ENCODE data around the gene SLC1A2.

SLC1A2 gene

GRCh38 chr11:35235157-35235468, 184.2 kb downstream of the SLC1A2 start:
- H3K14ac ChIP-seq (ENCODE audit: low read length) = no peak overlapping the region
- peaks cover 0 to 6% of the 10 kb centered on the region in 2 donors for H3K9me3 ChIP-seq (replicated peaks in 1 of 2; ENCODE audit: control insufficient read depth in 2 of 2, insufficient read depth in 1 of 2, low read depth in 1 of 2, low read length in 2 of 2)
- no peak overlapping the region for H2AFZ ChIP-seq (ENCODE audit: low read length)
- no peak overlapping the region for H2BK5ac ChIP-seq (ENCODE audit: low read length)
- H3K4ac ChIP-seq (ENCODE audit: low read length) = no peak overlapping the region
- no peak overlapping the region for H2BK15ac ChIP-seq (ENCODE audit: low read length)
- H4K91ac ChIP-seq (ENCODE audit: low read depth, low read length, poor library complexity) = no peak overlapping the region
- no peak overlapping the region for H2BK12ac ChIP-seq (ENCODE audit: low read length)
- no peaks in the 10 kb centered on the region for H3K27me3 ChIP-seq (ENCODE audit: control insufficient read depth in 3 of 3, insufficient read depth in 3 of 3, low read depth in 1 of 3, low read length in 3 of 3)
- H3K4me3 ChIP-seq (ENCODE audit: low read length in 2 of 2) = no peak overlapping the region
- H3K4me2 ChIP-seq (ENCODE audit: insufficient read depth, low read length, poor library complexity, severe bottlenecking) = no peak overlapping the region
- H3K23ac ChIP-seq (ENCODE audit: low read depth, low read length, poor library complexity) = no peak overlapping the region
- no peak overlapping the region for H3K18ac ChIP-seq (ENCODE audit: low read length)
- no peaks in the 10 kb centered on the region for H3K4me1 ChIP-seq (ENCODE audit: control insufficient read depth in 2 of 2, insufficient read depth in 1 of 2, low read depth in 1 of 2, low read length in 2 of 2)
- H2BK120ac ChIP-seq (ENCODE audit: low read depth, low read length) = no peak overlapping the region
- H3K36me3 ChIP-seq (replicated peaks in 1 of 2; ENCODE audit: control insufficient read depth in 2 of 2, insufficient read depth in 2 of 2, low read length in 2 of 2) = no peaks in the 10 kb centered on the region
- no peaks in the 10 kb centered on the region for H3K79me1 ChIP-seq (ENCODE audit: low read depth, low read length)
- no peak overlapping the region for H4K8ac ChIP-seq (ENCODE audit: low read depth, low read length)
- WGBS, 2 donors (ENCODE audit: extremely low coverage in 2 of 2, insufficient read length in 2 of 2, insufficient replicate concordance in 1 of 2) = no CpG with 5 or more reads among the region's 2 CpGs
- DNase-seq (ENCODE audit: low spot score) = no peak
- H2AK5ac ChIP-seq (ENCODE audit: low read depth, low read length) = no peak overlapping the region
- no peak overlapping the region for H3K9ac ChIP-seq (ENCODE audit: low read depth, low read length, poor library complexity)
- H3K27ac ChIP-seq (replicated peaks; ENCODE audit: low read length) = no peak overlapping the region

DNA sequence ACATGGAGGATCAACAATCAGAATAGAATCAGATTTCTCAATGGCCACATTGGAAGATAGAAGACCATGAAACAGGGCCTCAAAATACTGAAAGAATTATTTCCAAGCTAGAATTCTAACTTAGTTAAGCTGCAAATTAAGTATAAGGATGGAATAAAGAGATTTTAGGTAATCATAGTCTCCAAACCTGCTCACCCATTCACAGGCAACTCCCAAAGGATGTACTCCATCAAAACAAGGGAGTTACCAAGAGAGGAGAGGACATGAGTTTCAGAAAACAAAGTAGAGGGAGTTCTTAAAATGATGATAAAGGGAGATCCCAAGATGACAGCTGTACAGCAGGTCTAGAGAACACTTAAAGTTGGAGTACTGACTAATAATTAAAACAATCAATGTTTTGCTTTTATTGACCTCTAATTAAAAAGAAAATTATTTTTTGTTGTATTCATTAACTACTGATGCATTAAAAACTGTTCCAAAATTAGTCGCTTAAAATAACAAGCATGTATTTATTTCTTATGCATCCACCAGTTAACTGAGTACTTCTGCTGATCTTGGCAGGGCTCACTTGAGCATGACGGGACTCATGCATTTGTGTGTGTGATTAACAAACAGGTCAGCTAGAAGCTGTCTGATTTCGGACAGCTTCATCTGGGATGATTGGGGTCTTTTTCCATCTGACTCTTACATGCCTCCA, 184.8 kb downstream of the SLC1A2 start:
- H3K9ac ChIP-seq (ENCODE audit: low read depth, low read length, poor library complexity) = no peak overlapping the region

GRCh38 chr11:35233518-35233917, 185.8 kb downstream of the SLC1A2 start:
- Histone ChIP-seq H3K4me1 (ENCODE audit: control insufficient read depth in 2 of 2, insufficient read depth in 1 of 2, low read depth in 1 of 2, low read length in 2 of 2) (peaks cover 0 to 1% of the 10 kb centered on the region in 2 donors), H2BK12ac (ENCODE audit: low read length) (no peak overlapping the region), H3K9me3 (replicated peaks in 1 of 2; ENCODE audit: control insufficient read depth in 2 of 2, insufficient read depth in 1 of 2, low read depth in 1 of 2, low read length in 2 of 2) (peaks cover 0 to 6% of the 10 kb centered on the region in 2 donors), H3K4ac (ENCODE audit: low read length) (no peak overlapping the region), H2AK5ac (ENCODE audit: low read depth, low read length) (no peak overlapping the region), H3K36me3 (replicated peaks in 1 of 2; ENCODE audit: control insufficient read depth in 2 of 2, insufficient read depth in 2 of 2, low read length in 2 of 2) (no peaks in the 10 kb centered on the region), H3K27ac (replicated peaks; ENCODE audit: low read length) (no peak overlapping the region), H3K4me3 (ENCODE audit: low read length in 2 of 2) (no peak overlapping the region), H4K91ac (ENCODE audit: low read depth, low read length, poor library complexity) (no peak overlapping the region), H3K9ac (ENCODE audit: low read depth, low read length, poor library complexity) (no peak overlapping the region), H4K8ac (ENCODE audit: low read depth, low read length) (no peak overlapping the region), H3K14ac (ENCODE audit: low read length) (no peak overlapping the region), H2BK5ac (ENCODE audit: low read length) (no peak overlapping the region), H2AFZ (ENCODE audit: low read length) (no peak overlapping the region), H3K23ac (ENCODE audit: low read depth, low read length, poor library complexity) (no peak overlapping the region), H3K27me3 (ENCODE audit: control insufficient read depth in 3 of 3, insufficient read depth in 3 of 3, low read depth in 1 of 3, low read length in 3 of 3) (no peaks in the 10 kb centered on the region), H2BK120ac (ENCODE audit: low read depth, low read length) (no peak overlapping the region), H3K18ac (ENCODE audit: low read length) (no peak overlapping the region), H3K79me1 (ENCODE audit: low read depth, low read length) (no peaks in the 10 kb centered on the region), H2BK15ac (ENCODE audit: low read length) (no peak overlapping the region), H3K4me2 (ENCODE audit: insufficient read depth, low read length, poor library complexity, severe bottlenecking) (no peak overlapping the region)
- no CpG with 5 or more reads among the region's 1 CpG for WGBS, 2 donors (ENCODE audit: extremely low coverage in 2 of 2, insufficient read length in 2 of 2, insufficient replicate concordance in 1 of 2)
- DNase-seq (ENCODE audit: low spot score) = no peak

More for the DNA sequence above, 184.8 kb downstream of the SLC1A2 start:
- no peak overlapping the region for H4K8ac ChIP-seq (ENCODE audit: low read depth, low read length)
- H3K14ac ChIP-seq (ENCODE audit: low read length) = no peak overlapping the region
- no peak overlapping the region for H2AK5ac ChIP-seq (ENCODE audit: low read depth, low read length)
- WGBS, 2 donors (ENCODE audit: extremely low coverage in 2 of 2, insufficient read length in 2 of 2, insufficient replicate concordance in 1 of 2) = no CpG with 5 or more reads among the region's 3 CpGs
- H3K9me3 ChIP-seq (replicated peaks in 1 of 2; ENCODE audit: control insufficient read depth in 2 of 2, insufficient read depth in 1 of 2, low read depth in 1 of 2, low read length in 2 of 2) = peaks cover 0 to 6% of the 10 kb centered on the region in 2 donors
- no peak overlapping the region for H3K4me2 ChIP-seq (ENCODE audit: insufficient read depth, low read length, poor library complexity, severe bottlenecking)
- no peak overlapping the region for H4K91ac ChIP-seq (ENCODE audit: low read depth, low read length, poor library complexity)
- DNase-seq (ENCODE audit: low spot score) = no peak
- H3K4me1 ChIP-seq (ENCODE audit: control insufficient read depth in 2 of 2, insufficient read depth in 1 of 2, low read depth in 1 of 2, low read length in 2 of 2) = no peaks in the 10 kb centered on the region
- no peaks in the 10 kb centered on the region for H3K79me1 ChIP-seq (ENCODE audit: low read depth, low read length)
- H2BK15ac ChIP-seq (ENCODE audit: low read length) = no peak overlapping the region
- no peak overlapping the region for H3K4me3 ChIP-seq (ENCODE audit: low read length in 2 of 2)
- H2BK120ac ChIP-seq (ENCODE audit: low read depth, low read length) = no peak overlapping the region
- H3K36me3 ChIP-seq (replicated peaks in 1 of 2; ENCODE audit: control insufficient read depth in 2 of 2, insufficient read depth in 2 of 2, low read length in 2 of 2) = no peaks in the 10 kb centered on the region
- no peak overlapping the region for H3K27ac ChIP-seq (replicated peaks; ENCODE audit: low read length)
- H3K18ac ChIP-seq (ENCODE audit: low read length) = no peak overlapping the region
- no peaks in the 10 kb centered on the region for H3K27me3 ChIP-seq (ENCODE audit: control insufficient read depth in 3 of 3, insufficient read depth in 3 of 3, low read depth in 1 of 3, low read length in 3 of 3)
- no peak overlapping the region for H2AFZ ChIP-seq (ENCODE audit: low read length)
- no peak overlapping the region for H3K23ac ChIP-seq (ENCODE audit: low read depth, low read length, poor library complexity)
- H3K4ac ChIP-seq (ENCODE audit: low read length) = no peak overlapping the region
- H2BK12ac ChIP-seq (ENCODE audit: low read length) = no peak overlapping the region
- H2BK5ac ChIP-seq (ENCODE audit: low read length) = no peak overlapping the region

- Histone ChIP-seq H3K9me3 (replicated peaks in 1 of 2; ENCODE audit: control insufficient read depth in 2 of 2, insufficient read depth in 1 of 2, low read depth in 1 of 2, low read length in 2 of 2) (peaks cover 0 to 6% of the 10 kb centered on the region in 2 donors), H2AFZ (ENCODE audit: low read length) (no peak overlapping the region), H2BK120ac (ENCODE audit: low read depth, low read length) (no peak overlapping the region), H3K9ac (ENCODE audit: low read depth, low read length, poor library complexity) (no peak overlapping the region), H3K27ac (replicated peaks; ENCODE audit: low read length) (no peak overlapping the region), H3K79me1 (ENCODE audit: low read depth, low read length) (no peaks in the 10 kb centered on the region), H3K18ac (ENCODE audit: low read length) (no peak overlapping the region), H2AK5ac (ENCODE audit: low read depth, low read length) (no peak overlapping the region), H3K23ac (ENCODE audit: low read depth, low read length, poor library complexity) (no peak overlapping the region), H3K4me1 (ENCODE audit: control insufficient read depth in 2 of 2, insufficient read depth in 1 of 2, low read depth in 1 of 2, low read length in 2 of 2) (peaks cover 0 to 1% of the 10 kb centered on the region in 2 donors), H4K91ac (ENCODE audit: low read depth, low read length, poor library complexity) (no peak overlapping the region), H3K27me3 (ENCODE audit: control insufficient read depth in 3 of 3, insufficient read depth in 3 of 3, low read depth in 1 of 3, low read length in 3 of 3) (no peaks in the 10 kb centered on the region), H2BK15ac (ENCODE audit: low read length) (no peak overlapping the region), H3K36me3 (replicated peaks in 1 of 2; ENCODE audit: control insufficient read depth in 2 of 2, insufficient read depth in 2 of 2, low read length in 2 of 2) (no peaks in the 10 kb centered on the region), H3K14ac (ENCODE audit: low read length) (no peak overlapping the region), H4K8ac (ENCODE audit: low read depth, low read length) (no peak overlapping the region), H2BK12ac (ENCODE audit: low read length) (no peak overlapping the region), H3K4me2 (ENCODE audit: insufficient read depth, low read length, poor library complexity, severe bottlenecking) (no peak overlapping the region), H2BK5ac (ENCODE audit: low read length) (no peak overlapping the region), H3K4ac (ENCODE audit: low read length) (no peak overlapping the region), H3K4me3 (ENCODE audit: low read length in 2 of 2) (no peak overlapping the region)
- no peak for DNase-seq (ENCODE audit: low spot score)
- WGBS, 2 donors (ENCODE audit: extremely low coverage in 2 of 2, insufficient read length in 2 of 2, insufficient replicate concordance in 1 of 2) = no CpG with 5 or more reads among the region's 4 CpGs
Measured at GRCh38 chr11:35232891-35233330, 186.4 kb downstream of the SLC1A2 start.
